HepG2 (cell line): ENCODE measurements around the gene MIDN. TPM values are rescaled to one million over a fixed set of nuclear protein-coding genes. Genes with fewer than 3 reads are reported as not detected.
A peak's percentile ranks its signal among the peaks of the same experiment; 100 is the strongest.

Source experiments
- CCDC6 ChIP-seq: sonication (generic); formaldehyde crosslinking; IDR thresholded peaks from 2 replicates; pipeline ENCODE4 v1.8.1; 2022; ENCODE audit warnings: mild to moderate bottlenecking, missing genetic modification reagents, moderate library complexity
- CHD4 ChIP-seq: fragments of 200-600 bp; sonication (generic); IDR thresholded peaks from 2 replicates; pipeline ENCODE4 v1.7.0; 2017; ENCODE audit warnings: mild to moderate bottlenecking, low read length, borderline replicate concordance
- HNRNPH1 ChIP-seq: fragments of 200-400 bp; formaldehyde crosslinking; optimal IDR thresholded peaks from 2 replicates; pipeline ENCODE3; 2017; ENCODE audit warnings: mild to moderate bottlenecking, low read depth, low read length
- IKZF1 ChIP-seq: fragments of 450-650 bp; IDR thresholded peaks from 2 replicates; pipeline ENCODE4 v1.7.1; 2016
- JUN ChIP-seq: sonication (generic); formaldehyde crosslinking; IDR thresholded peaks from 2 replicates; pipeline ENCODE4 v1.4.0; 2020; ENCODE audit warnings: mild to moderate bottlenecking, missing genetic modification reagents
- KDM1A ChIP-seq: IDR thresholded peaks from 2 replicates; pipeline ENCODE4 v1.6.1; 2016; ENCODE audit warnings: missing compliant biosample characterization
- MBD4 ChIP-seq: IDR thresholded peaks from 2 replicates; pipeline ENCODE4 v1.6.1; 2012; ENCODE audit warnings: low read length, inconsistent platforms, borderline replicate concordance
- MEIS2 ChIP-seq: sonication (generic); formaldehyde crosslinking; IDR thresholded peaks from 2 replicates; pipeline ENCODE4 v1.9.0; 2021; ENCODE audit warnings: mild to moderate bottlenecking, missing genetic modification reagents
- MTA1 ChIP-seq: sonication (generic); formaldehyde crosslinking; IDR thresholded peaks from 2 replicates; pipeline ENCODE4 v1.4.0; 2020; ENCODE audit warnings: missing genetic modification reagents, mild to moderate bottlenecking, borderline replicate concordance
- MYNN ChIP-seq: sonication (generic); formaldehyde crosslinking; IDR thresholded peaks from 2 replicates; pipeline ENCODE4 v1.4.0; 2020; ENCODE audit warnings: mild to moderate bottlenecking, low read depth, missing genetic modification reagents
- NFIC ChIP-seq: IDR thresholded peaks from 2 replicates; pipeline ENCODE4 v1.6.1; 2012; ENCODE audit warnings: mild to moderate bottlenecking, low read length, inconsistent platforms
- NR1H2 ChIP-seq: sonication (generic); formaldehyde crosslinking; IDR thresholded peaks from 2 replicates; pipeline ENCODE4 v1.8.1; 2022; ENCODE audit warnings: low read depth, missing genetic modification reagents, borderline replicate concordance
- NR2F1 ChIP-seq, 2 experiments: fragments of 450-650 bp in 1 of 2; formaldehyde crosslinking in 1 of 2; IDR thresholded peaks; 2 replicates each; pipeline versions ENCODE4 v1.5.0 to v1.6.1; 2016 to 2020; ENCODE audit warnings: mild to moderate bottlenecking in 1 of 2, missing compliant biosample characterization in 1 of 2, missing genetic modification reagents in 1 of 2, moderate library complexity in 1 of 2
- NR2F6 ChIP-seq, 2 experiments: IDR thresholded peaks; 2 replicates each; pipeline ENCODE4 v1.6.1; 2016; ENCODE audit warnings: antibody characterized with exemption in 1 of 2, mild to moderate bottlenecking in 1 of 2
- NRL ChIP-seq: sonication (generic); formaldehyde crosslinking; IDR thresholded peaks from 2 replicates; pipeline ENCODE4 v1.5.0; 2020; ENCODE audit warnings: missing genetic modification reagents, mild to moderate bottlenecking, moderate library complexity, borderline replicate concordance
- SATB2 ChIP-seq: sonication (generic); formaldehyde crosslinking; IDR thresholded peaks from 2 replicates; pipeline ENCODE4 v1.5.0; 2020; ENCODE audit warnings: missing genetic modification reagents
- SP2 ChIP-seq: sonication (generic); formaldehyde crosslinking; IDR thresholded peaks from 2 replicates; pipeline ENCODE4 v1.5.1; 2020; ENCODE audit warnings: mild to moderate bottlenecking, missing genetic modification reagents
- TFDP1 ChIP-seq: IDR thresholded peaks from 2 replicates; pipeline ENCODE4 v1.6.1; 2016; ENCODE audit warnings: missing compliant biosample characterization, missing genetic modification reagents, borderline replicate concordance
- ZBTB1 ChIP-seq: sonication (generic); formaldehyde crosslinking; IDR thresholded peaks from 2 replicates; pipeline ENCODE4 v1.4.0; 2020; ENCODE audit warnings: missing genetic modification reagents, borderline replicate concordance
- ZBTB10 ChIP-seq: sonication (generic); formaldehyde crosslinking; IDR thresholded peaks from 2 replicates; pipeline ENCODE4 v1.4.0; 2020; ENCODE audit warnings: missing genetic modification reagents, borderline replicate concordance
- ZNF350 ChIP-seq: sonication (generic); formaldehyde crosslinking; IDR thresholded peaks from 2 replicates; pipeline ENCODE4 v1.4.0; 2020; ENCODE audit warnings: mild to moderate bottlenecking, low read depth, missing genetic modification reagents, borderline replicate concordance
- ZNF567 ChIP-seq: sonication (generic); formaldehyde crosslinking; IDR thresholded peaks from 2 replicates; pipeline ENCODE4 v1.8.1; 2023; ENCODE audit warnings: mild to moderate bottlenecking, missing genetic modification reagents, borderline replicate concordance
- ZNF577 ChIP-seq: sonication (generic); formaldehyde crosslinking; IDR thresholded peaks from 2 replicates; pipeline ENCODE4 v1.4.0; 2020; ENCODE audit warnings: mild to moderate bottlenecking, low read depth, missing genetic modification reagents, borderline replicate concordance
- ZNF672 ChIP-seq: sonication (generic); formaldehyde crosslinking; IDR thresholded peaks from 2 replicates; pipeline ENCODE4 v1.8.1; 2022; ENCODE audit warnings: missing genetic modification reagents
- ZNF766 ChIP-seq: sonication (generic); formaldehyde crosslinking; IDR thresholded peaks from 2 replicates; pipeline ENCODE4 v1.5.0; 2020; ENCODE audit warnings: missing genetic modification reagents, borderline replicate concordance
- polyA plus RNA-seq, 8 experiments: library from polyadenylated mRNA; depleted of rRNA in 3 of 8; stranded (reverse) in 7 of 8; unstranded in 1 of 8; fragments of >200 nt; fragmentation: Illumina TruSeq in 4 of 8; extraction: Trizol in 4 of 8; gene quantifications; 2 replicates each; pipeline versions ENCODE4 v1.2.1 to v1.2.3, GENCODE V29; 2011 to 2016; ENCODE audit warnings: low read depth in 4 of 8, missing spikeins in 1 of 8, mixed read lengths in 1 of 8; ENCODE audit not compliant: insufficient read depth in 1 of 8
- total RNA-seq, 5 experiments: library from RNA; depleted of rRNA; stranded (reverse); fragments of >200 nt; fragmentation: Illumina TruSeq; extraction: Trizol; gene quantifications; 2 replicates each; pipeline ENCODE4 v1.2.3, GENCODE V29; 2016; ENCODE audit warnings: low read depth in 1 of 5
- TF ChIP-seq, protein P1 (sequence below): sonication (generic); formaldehyde crosslinking; IDR thresholded peaks from 2 replicates; pipeline ENCODE4 v1.8.0; 2022; ENCODE audit warnings: missing genetic modification reagents, mild to moderate bottlenecking, borderline replicate concordance

MIDN gene
- total and polyA plus RNA-seq, 2 of the 13 experiments (the other 11 are each of a cell fraction or from before 2014, with no cell fraction given): 8.4 to 18.0 TPM

- TF ChIP-seq TFDP1 (CRISPR knock-in tag) (peak; percentile 19; the same call in 1 of the 2 replicates), MEIS2 (peak; percentile 69; the same call in 1 of the 2 replicates), MTA1 (CRISPR knock-in tag) (peak; percentile 82; the same call in 1 of the 2 replicates), NR2F6 (IDR thresholded peaks at IDR 0.05) (peak; percentile 88), NR2F6 (CRISPR knock-in tag; IDR thresholded peaks at IDR 0.05) (peak; percentile 91), ZNF567 (peak; percentile 55; the same call in 1 of the 2 replicates), JUN (peak; percentile 41; the same call in 1 of the 2 replicates), ZNF577 (CRISPR knock-in tag) (no peak), ZBTB10 (CRISPR knock-in tag) (peak; percentile 74; the same call in 1 of the 2 replicates), MYNN (CRISPR knock-in tag) (no peak), KDM1A (CRISPR knock-in tag) (no peak), HNRNPH1 (peak; percentile 96), IKZF1 (no peak), CHD4 (no peak), ZNF766 (0 out of 2 replicates have a peak, but pooled peaks have one; percentile 17), CCDC6 (CRISPR knock-in tag) (peak; percentile 79), SP2 (CRISPR knock-in tag) (0 out of 2 replicates have a peak, but pooled peaks have one; percentile 67), NRL (peak; percentile 95), NR1H2 (CRISPR knock-in tag) (no peak), ZNF350 (CRISPR knock-in tag) (peak; percentile 41; the same call in 1 of the 2 replicates), MBD4 (no peak), NFIC (peak; percentile 69; the same call in 1 of the 2 replicates), ZNF672 (CRISPR knock-in tag) (no peak), SATB2 (CRISPR knock-in tag) (no peak), ZBTB1 (CRISPR knock-in tag) (no peak), NR2F1 (CRISPR knock-in tag; IDR thresholded peaks at IDR 0.05) (peak; percentile 75 to 84)
- TF ChIP-seq, protein P1, sequence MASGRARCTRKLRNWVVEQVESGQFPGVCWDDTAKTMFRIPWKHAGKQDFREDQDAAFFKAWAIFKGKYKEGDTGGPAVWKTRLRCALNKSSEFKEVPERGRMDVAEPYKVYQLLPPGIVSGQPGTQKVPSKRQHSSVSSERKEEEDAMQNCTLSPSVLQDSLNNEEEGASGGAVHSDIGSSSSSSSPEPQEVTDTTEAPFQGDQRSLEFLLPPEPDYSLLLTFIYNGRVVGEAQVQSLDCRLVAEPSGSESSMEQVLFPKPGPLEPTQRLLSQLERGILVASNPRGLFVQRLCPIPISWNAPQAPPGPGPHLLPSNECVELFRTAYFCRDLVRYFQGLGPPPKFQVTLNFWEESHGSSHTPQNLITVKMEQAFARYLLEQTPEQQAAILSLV (CRISPR knock-in tag): peak; percentile 78
These were observed 11.0 kb downstream of the MIDN start (continued) for GRCh38 chr19:1259206-1259875.
